ENCODE measurements around the gene ADAMTS6. TPM values are rescaled to one million over a fixed set of nuclear protein-coding genes. Genes with fewer than 3 reads are reported as not detected.
"Not testable (repeated sequence)": the region's sequence is repeated elsewhere in the genome, so short reads cannot be mapped to it uniquely, and the experiment has no call there.

Gene ADAMTS6
- total RNA-seq, 1 experiment from 2014 or later = 1.2 TPM

DNA sequence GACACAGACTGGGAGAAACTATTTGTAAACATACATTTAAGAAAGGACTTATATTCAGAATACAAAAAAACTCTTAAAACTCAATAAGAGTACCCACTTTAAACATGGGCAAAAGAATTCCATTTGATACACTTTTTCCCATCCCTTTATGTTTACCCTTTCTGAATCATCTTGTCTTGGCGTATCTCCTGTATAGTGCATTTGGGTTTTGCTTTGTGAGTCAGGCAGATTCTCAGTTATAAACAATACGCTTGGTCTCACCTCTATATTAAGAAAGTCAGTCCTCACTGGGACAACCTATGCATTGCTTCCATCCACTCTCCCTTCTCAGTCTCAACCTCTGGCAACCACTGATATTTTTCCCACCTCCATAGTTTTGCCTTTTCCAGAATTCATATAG lies 27.3 kb upstream of the ADAMTS6 start:
- CTCF ChIA-PET = no interaction called here
- no peak for DNase-seq
- TF ChIP-seq, protein P1, sequence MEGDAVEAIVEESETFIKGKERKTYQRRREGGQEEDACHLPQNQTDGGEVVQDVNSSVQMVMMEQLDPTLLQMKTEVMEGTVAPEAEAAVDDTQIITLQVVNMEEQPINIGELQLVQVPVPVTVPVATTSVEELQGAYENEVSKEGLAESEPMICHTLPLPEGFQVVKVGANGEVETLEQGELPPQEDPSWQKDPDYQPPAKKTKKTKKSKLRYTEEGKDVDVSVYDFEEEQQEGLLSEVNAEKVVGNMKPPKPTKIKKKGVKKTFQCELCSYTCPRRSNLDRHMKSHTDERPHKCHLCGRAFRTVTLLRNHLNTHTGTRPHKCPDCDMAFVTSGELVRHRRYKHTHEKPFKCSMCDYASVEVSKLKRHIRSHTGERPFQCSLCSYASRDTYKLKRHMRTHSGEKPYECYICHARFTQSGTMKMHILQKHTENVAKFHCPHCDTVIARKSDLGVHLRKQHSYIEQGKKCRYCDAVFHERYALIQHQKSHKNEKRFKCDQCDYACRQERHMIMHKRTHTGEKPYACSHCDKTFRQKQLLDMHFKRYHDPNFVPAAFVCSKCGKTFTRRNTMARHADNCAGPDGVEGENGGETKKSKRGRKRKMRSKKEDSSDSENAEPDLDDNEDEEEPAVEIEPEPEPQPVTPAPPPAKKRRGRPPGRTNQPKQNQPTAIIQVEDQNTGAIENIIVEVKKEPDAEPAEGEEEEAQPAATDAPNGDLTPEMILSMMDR (IDR thresholded peaks at IDR 0.05; ENCODE audit: unreplicated experiment) = no peak
- Mint-ChIP-seq H3K4me3 (ENCODE audit: low read depth, unreplicated experiment) (no peak overlapping the region), H3K4me1 (ENCODE audit: low read depth, unreplicated experiment) (no peaks in the 10 kb centered on the region), H3K9me3 (ENCODE audit: low read depth, unreplicated experiment) (no peaks in the 10 kb centered on the region), H3K36me3 (ENCODE audit: insufficient read depth, unreplicated experiment) (no peaks in the 10 kb centered on the region), H3K27me3 (ENCODE audit: unreplicated experiment) (no peaks in the 10 kb centered on the region), H3K27ac (ENCODE audit: unreplicated experiment) (no peak overlapping the region)
- no TSS peak for BruUV-seq (replicated peaks)
- intact Hi-C loops (cut with micrococcal nuclease; ENCODE audit: unreplicated experiment) = no loop called here

DNA sequence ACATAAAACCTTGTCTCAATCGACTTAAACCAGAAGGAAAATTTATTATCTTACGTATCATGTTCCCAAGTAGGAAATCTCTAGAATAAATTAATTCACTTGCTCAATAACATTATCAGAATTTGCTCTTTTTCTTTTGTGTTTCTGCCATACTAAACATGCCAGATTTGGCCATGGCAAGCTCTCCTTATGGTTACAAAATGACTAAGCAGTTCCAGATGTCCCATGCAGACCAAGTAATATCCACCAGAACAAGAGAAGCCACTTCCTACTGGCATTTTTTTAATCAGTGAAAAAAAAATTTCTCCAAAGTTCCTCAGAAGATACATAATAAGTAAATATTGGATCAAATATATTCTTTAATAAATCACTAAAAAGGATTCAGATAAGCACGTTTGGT lies 25.2 kb upstream of the ADAMTS6 start:
- no peak overlapping the region for H3K27ac Mint-ChIP-seq (ENCODE audit: unreplicated experiment)
- CTCF ChIA-PET = interaction anchor here (0.6 kb wide), 1 partner anchor 136 kb away, joined by 3 read pairs; no protein-coding TSS in a partner anchor
- no peaks in the 10 kb centered on the region for H3K4me1 Mint-ChIP-seq (ENCODE audit: low read depth, unreplicated experiment)

DNA sequence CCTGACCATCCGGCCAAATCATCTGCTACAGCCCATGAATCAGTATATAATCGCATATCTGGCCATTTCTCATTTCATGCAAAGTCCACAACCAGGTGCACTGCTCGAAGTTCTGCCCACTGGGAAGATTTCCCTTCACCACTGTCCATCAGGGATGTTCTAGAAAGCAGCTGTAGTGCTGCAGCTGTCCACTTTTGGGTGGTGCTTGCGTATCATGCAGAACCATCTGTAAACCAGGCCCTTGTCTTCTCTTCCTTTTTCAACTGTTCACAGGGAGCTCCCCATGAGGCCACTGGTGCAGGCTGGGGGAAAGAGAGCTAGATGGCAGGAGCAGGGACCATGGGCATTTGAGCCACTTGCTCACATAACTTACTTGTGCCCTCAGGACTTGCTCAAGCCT lies 7.4 kb upstream of the ADAMTS6 start:
- Mint-ChIP-seq H3K27ac (ENCODE audit: unreplicated experiment) (no peak overlapping the region), H3K4me1 (ENCODE audit: low read depth, unreplicated experiment) (no peaks in the 10 kb centered on the region), H3K9me3 (ENCODE audit: low read depth, unreplicated experiment) (no peaks in the 10 kb centered on the region), H3K27me3 (ENCODE audit: unreplicated experiment) (no peaks in the 10 kb centered on the region), H3K4me3 (ENCODE audit: low read depth, unreplicated experiment) (no peak overlapping the region), H3K36me3 (ENCODE audit: insufficient read depth, unreplicated experiment) (no peaks in the 10 kb centered on the region)
- CTCF ChIA-PET = no interaction called here
- intact Hi-C loops (cut with micrococcal nuclease; ENCODE audit: unreplicated experiment) = no loop called here
- DNase-seq = no peak
- BruUV-seq (replicated peaks) = no TSS peak
- TF ChIP-seq, protein P1 (IDR thresholded peaks at IDR 0.05; ENCODE audit: unreplicated experiment) = no peak

More for the DNA sequence above, 25.2 kb upstream of the ADAMTS6 start:
- TF ChIP-seq, protein P1 (IDR thresholded peaks at IDR 0.05; ENCODE audit: unreplicated experiment) = no peak
- BruUV-seq (replicated peaks) = no TSS peak
- Mint-ChIP-seq H3K9me3 (ENCODE audit: low read depth, unreplicated experiment) (no peaks in the 10 kb centered on the region), H3K27me3 (ENCODE audit: unreplicated experiment) (no peaks in the 10 kb centered on the region), H3K4me3 (ENCODE audit: low read depth, unreplicated experiment) (no peak overlapping the region), H3K36me3 (ENCODE audit: insufficient read depth, unreplicated experiment) (no peaks in the 10 kb centered on the region)
- DNase-seq = no peak
- intact Hi-C loops (cut with micrococcal nuclease; ENCODE audit: unreplicated experiment) = no loop called here

DNA sequence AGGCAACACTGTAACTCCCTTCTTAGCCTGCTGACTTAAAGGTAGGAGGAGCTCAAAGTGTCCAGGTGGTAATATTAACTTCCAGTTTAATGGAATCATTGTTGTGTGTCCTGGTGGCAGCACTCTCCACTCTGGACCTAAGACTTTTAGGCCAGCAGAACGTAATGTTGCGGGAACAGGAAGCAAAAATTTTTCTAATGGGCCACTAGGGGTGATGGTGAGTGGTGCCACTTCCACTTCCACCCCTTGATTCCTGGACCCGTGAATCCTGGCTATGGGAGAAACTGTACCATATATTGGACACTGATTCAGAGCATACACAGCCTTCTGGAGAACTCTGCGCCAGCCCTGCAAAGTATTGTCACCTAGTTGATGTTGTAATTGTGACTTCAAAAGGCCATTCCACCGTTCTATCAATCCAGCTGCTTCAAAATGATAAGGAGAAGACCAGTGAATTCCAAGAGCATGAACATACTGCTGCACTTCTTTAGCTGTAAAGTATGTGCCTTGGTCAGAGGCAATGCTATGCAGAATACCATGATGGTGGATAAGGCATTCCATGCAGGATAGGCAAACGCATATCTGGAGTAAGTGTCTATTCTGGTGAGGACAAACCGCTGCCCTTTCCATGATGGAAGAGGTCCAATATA lies 6.4 kb upstream of the ADAMTS6 start:
- H3K4me1 Mint-ChIP-seq (ENCODE audit: low read depth, unreplicated experiment); H3K36me3 Mint-ChIP-seq (ENCODE audit: insufficient read depth, unreplicated experiment); H3K9me3 Mint-ChIP-seq (ENCODE audit: low read depth, unreplicated experiment); H3K27ac Mint-ChIP-seq (ENCODE audit: unreplicated experiment); H3K4me3 Mint-ChIP-seq (ENCODE audit: low read depth, unreplicated experiment); DNase-seq; H3K27me3 Mint-ChIP-seq (ENCODE audit: unreplicated experiment); intact Hi-C loops (cut with micrococcal nuclease; ENCODE audit: unreplicated experiment); CTCF ChIA-PET; BruUV-seq (replicated peaks): not testable (repeated sequence)
- TF ChIP-seq, protein P1 (IDR thresholded peaks at IDR 0.05; ENCODE audit: unreplicated experiment) = peak; percentile 24

DNA sequence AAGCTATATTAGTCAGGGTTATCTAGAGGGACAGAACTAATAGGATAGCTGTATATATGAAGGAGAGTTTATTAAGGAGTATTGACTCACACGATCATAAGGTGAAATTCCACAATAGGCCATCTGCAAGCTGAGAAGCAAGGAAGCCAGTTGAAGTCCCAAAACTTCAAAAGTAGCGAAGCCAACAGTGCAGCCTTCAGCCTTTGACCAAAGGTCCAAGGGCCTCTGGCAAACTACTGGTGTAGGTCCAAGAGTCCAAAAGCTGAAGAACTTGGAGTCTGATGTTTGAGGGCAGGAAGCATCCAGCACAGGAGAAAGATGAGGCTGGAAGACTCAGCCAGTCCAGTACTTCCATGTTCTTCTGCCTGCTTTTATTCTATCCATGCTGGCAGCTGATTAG lies 5.1 kb upstream of the ADAMTS6 start:
- H3K27me3 Mint-ChIP-seq (ENCODE audit: unreplicated experiment); BruUV-seq (replicated peaks); H3K9me3 Mint-ChIP-seq (ENCODE audit: low read depth, unreplicated experiment); H3K4me1 Mint-ChIP-seq (ENCODE audit: low read depth, unreplicated experiment); H3K4me3 Mint-ChIP-seq (ENCODE audit: low read depth, unreplicated experiment); H3K27ac Mint-ChIP-seq (ENCODE audit: unreplicated experiment); DNase-seq; intact Hi-C loops (cut with micrococcal nuclease; ENCODE audit: unreplicated experiment); CTCF ChIA-PET: not testable (repeated sequence)
- H3K36me3 Mint-ChIP-seq (ENCODE audit: insufficient read depth, unreplicated experiment) = peaks cover 16% of the 10 kb centered on the region

Data from Calu3 (cell line).